Thyroid gland (tissue), 4 donors: ENCODE data around the gene CDH4. TPM values are rescaled to one million over a fixed set of nuclear protein-coding genes. Genes with fewer than 3 reads are reported as not detected.

ENCODE experiments used
- DNase-seq, 2 donors: peaks; one replicate each; pipeline ENCODE4 v3.0.0-alpha.2; 2019
- H3K27ac ChIP-seq, 3 donors: fragments of 200-600 bp; sonication (generic); 1 replicate in 2 of 3; 2 replicates in 1 of 3; pipeline ENCODE4 v1.5.1; 2016 to 2019; ENCODE audit warnings: mild to moderate bottlenecking in 1 of 3, moderate library complexity in 1 of 3
- H3K27me3 ChIP-seq: fragments of 200-600 bp; sonication (generic); one replicate; pipeline ENCODE4 v1.5.1; 2019
- H3K36me3 ChIP-seq, 2 donors: fragments of 200-600 bp; sonication (generic); one replicate each; pipeline ENCODE4 v1.5.1; 2016 to 2019
- H3K4me1 ChIP-seq, 2 donors: fragments of 200-600 bp; sonication (generic); one replicate each; pipeline ENCODE4 v1.5.1; 2017 to 2019
- H3K4me3 ChIP-seq, 3 donors: fragments of 200-600 bp; sonication (generic); replicated peaks in 1 of 3; 1 replicate in 2 of 3; 2 replicates in 1 of 3; pipeline ENCODE4 v1.5.1; 2016; ENCODE audit warnings: mild to moderate bottlenecking in 1 of 3
- H3K9me3 ChIP-seq: fragments of 200-600 bp; sonication (generic); one replicate; pipeline ENCODE4 v1.5.1; 2017
- CTCF ChIP-seq, 6 experiments: fragments of 200-600 bp in 3 of 6; fragments of 450-650 bp in 3 of 6; sonication (generic) in 3 of 6; IDR thresholded peaks; one replicate each; pipeline ENCODE4 v1.5.1; 2016 to 2019; ENCODE audit warnings: antibody characterized with exemption in 6 of 6, mild to moderate bottlenecking in 2 of 6, inconsistent platforms in 1 of 6, moderate library complexity in 1 of 6
- POLR2A ChIP-seq, 2 donors: fragments of 450-650 bp; IDR thresholded peaks; one replicate each; pipeline ENCODE4 v1.6.1; 2017; ENCODE audit warnings: antibody characterized with exemption in 2 of 2, mild to moderate bottlenecking in 2 of 2, moderate library complexity in 1 of 2
- WGBS, 2 donors: methylation state at CpG; one replicate each; pipeline ENCODE4 v1.1.5; 2017; 5-methylcytosine and 5-hydroxymethylcytosine counted together
- intact Hi-C: fragments of 100-400 bp; cut with DNase I; formaldehyde crosslinking; loops from one replicate; pipeline ENCODE4 v1.15.1; 2023
- total RNA-seq, 4 donors: library from RNA; depleted of rRNA; stranded (reverse); fragments of >200 nt; gene quantifications; one replicate each; pipeline ENCODE4 v1.2.3, GENCODE V29; 2016

Gene CDH4
- total RNA-seq, 4 donors from 2014 or later: 0.22 to 0.29 (median 0.29) TPM; not detected in 1

DNA sequence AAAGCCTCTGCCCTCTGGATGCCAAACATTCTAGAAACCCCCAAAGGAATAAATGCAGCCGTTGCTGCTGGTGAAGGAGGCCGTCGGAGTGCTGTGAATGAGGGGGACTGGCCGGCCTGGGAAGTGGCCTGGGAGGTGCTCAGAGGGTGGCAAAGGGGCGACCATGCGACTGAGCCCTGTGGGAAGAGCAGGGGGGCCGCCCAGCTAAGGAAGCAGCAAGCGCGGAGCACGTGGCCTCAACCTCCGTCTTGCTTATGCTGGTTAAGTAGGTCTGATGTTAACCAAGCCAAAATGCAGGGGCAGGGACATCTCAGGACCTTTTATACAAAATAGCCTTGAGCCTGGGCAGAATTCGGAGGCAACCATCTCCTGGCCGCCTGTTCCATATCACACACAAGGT, 432.1 kb downstream of the CDH4 start:
- no peaks in the 10 kb centered on the region for H3K36me3 ChIP-seq
- H3K9me3 ChIP-seq: no peaks in the 10 kb centered on the region
- H3K27ac ChIP-seq: no peak overlapping the region
- H3K4me3 ChIP-seq: no peak overlapping the region
- H3K27me3 ChIP-seq: no peaks in the 10 kb centered on the region
- H3K4me1 ChIP-seq: no peaks in the 10 kb centered on the region
- no peak for DNase-seq
- WGBS, 2 donors: 49 to 55% methylated on average over 12 to 13 of the region's 13 CpGs
- intact Hi-C loops: no loop called here
- TF ChIP-seq POLR2A (IDR thresholded peaks at IDR 0.05): no peak

DNA sequence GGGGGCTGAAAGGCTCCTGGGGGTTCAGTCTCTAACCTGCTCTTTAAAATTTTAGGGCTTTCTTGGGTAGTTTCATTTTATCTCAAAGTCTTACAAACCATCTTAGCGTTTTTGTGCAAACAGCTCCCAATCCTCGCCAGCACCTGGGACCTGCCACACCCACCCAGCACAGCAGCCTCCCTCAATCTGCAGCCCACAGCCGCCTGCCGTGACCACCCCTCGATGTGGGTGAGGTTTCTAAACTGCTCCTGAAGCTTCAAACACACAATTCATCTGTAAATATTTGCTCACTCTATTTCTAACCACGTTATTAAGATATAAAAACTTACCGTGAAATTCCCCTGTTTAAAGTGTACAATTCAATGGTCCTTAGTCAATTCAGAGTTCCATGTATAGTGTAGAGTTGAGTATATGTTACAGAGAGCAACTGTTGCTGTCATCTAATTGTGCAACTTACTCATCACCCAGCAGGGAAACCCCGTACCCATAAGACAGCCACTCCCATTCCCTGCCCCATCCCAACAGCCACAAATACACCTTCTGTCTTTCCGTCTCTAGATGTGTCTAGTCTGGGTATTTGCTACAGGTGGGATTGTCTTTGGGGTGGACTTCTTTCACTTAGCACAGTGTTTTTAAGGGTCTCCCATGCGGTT, 432.6 kb downstream of the CDH4 start:
- Histone ChIP-seq H3K27me3 (no peaks in the 10 kb centered on the region), H3K36me3 (no peaks in the 10 kb centered on the region), H3K4me3 (no peak overlapping the region), H3K9me3 (no peaks in the 10 kb centered on the region), H3K27ac (no peak overlapping the region), H3K4me1 (no peaks in the 10 kb centered on the region)
- 62 to 78% methylated on average over 10 of the region's 10 CpGs for WGBS, 2 donors
- TF ChIP-seq POLR2A (IDR thresholded peaks at IDR 0.05) (no peak), CTCF (IDR thresholded peaks at IDR 0.05) (no peak)
- intact Hi-C loops: no loop called here
- DNase-seq: no peak

DNA sequence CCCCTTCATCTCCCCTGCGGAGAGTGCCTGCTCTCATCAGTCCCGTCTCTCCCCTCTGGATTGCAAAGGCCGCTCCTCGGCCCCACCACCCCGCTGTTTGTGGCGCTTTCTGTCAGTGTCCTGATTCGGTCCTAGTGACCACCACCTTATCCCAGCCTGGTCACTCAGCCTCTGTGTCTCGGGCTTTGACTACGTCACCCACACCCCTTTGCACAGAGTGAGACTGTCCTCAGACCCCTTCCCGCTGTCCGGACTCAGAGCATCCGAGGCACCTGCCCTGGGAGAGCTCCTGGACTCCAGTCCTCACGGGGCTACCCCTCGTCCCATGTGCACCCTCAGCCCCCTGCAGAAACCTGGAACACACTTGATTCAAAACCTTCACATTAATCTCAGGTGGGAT, 433.4 kb downstream of the CDH4 start:
- intact Hi-C loops: no loop called here
- TF ChIP-seq POLR2A (IDR thresholded peaks at IDR 0.05) (no peak), CTCF (IDR thresholded peaks at IDR 0.05) (no peak)
- WGBS, 2 donors: 81 to 83% methylated on average over 13 to 14 of the region's 14 CpGs
- Histone ChIP-seq H3K27ac (no peak overlapping the region), H3K4me1 (no peaks in the 10 kb centered on the region), H3K4me3 (no peak overlapping the region), H3K36me3 (no peaks in the 10 kb centered on the region), H3K27me3 (no peaks in the 10 kb centered on the region), H3K9me3 (no peaks in the 10 kb centered on the region)
- DNase-seq: no peak

- DNase-seq: no peak
- Histone ChIP-seq H3K4me3 (no peak overlapping the region), H3K4me1 (no peaks in the 10 kb centered on the region), H3K36me3 (no peaks in the 10 kb centered on the region), H3K9me3 (no peaks in the 10 kb centered on the region), H3K27me3 (no peaks in the 10 kb centered on the region), H3K27ac (no peak overlapping the region)
- no peak for TF ChIP-seq POLR2A (IDR thresholded peaks at IDR 0.05)
- TF ChIP-seq CTCF (IDR thresholded peaks at IDR 0.05): no peak
- intact Hi-C loops: no loop called here
- WGBS, 2 donors: 90 to 92% methylated on average over 38 of the region's 38 CpGs
These were observed 434.2 kb downstream of the CDH4 start for GRCh38 chr20:61686051-61686936.

- intact Hi-C loops: no loop called here
- no peak for TF ChIP-seq CTCF (IDR thresholded peaks at IDR 0.05)
- no peak for TF ChIP-seq POLR2A (IDR thresholded peaks at IDR 0.05)
- Histone ChIP-seq H3K4me3 (no peak overlapping the region), H3K36me3 (no peaks in the 10 kb centered on the region), H3K9me3 (no peaks in the 10 kb centered on the region), H3K4me1 (no peaks in the 10 kb centered on the region), H3K27me3 (no peaks in the 10 kb centered on the region), H3K27ac (no peak overlapping the region)
- no peak for DNase-seq
- 82 to 89% methylated on average over 13 of the region's 13 CpGs for WGBS, 2 donors
These were observed 436.4 kb downstream of the CDH4 start for GRCh38 chr20:61688411-61688810.
